H1 (cell line): ENCODE measurements around the gene ARGLU1. TPM values are rescaled to one million over a fixed set of nuclear protein-coding genes. Genes with fewer than 3 reads are reported as not detected.

Experiments
- CTCF ChIA-PET: fragments of 300-600 bp; sonication (Branson Sonifier 250); formaldehyde crosslinking; loops from one replicate; lab custom pipeline; 2021; ENCODE audit not compliant: partially characterized antibody; lab: Charles Lee
- POLR2A ChIA-PET: fragments of 300-600 bp; sonication (Branson Sonifier 250); formaldehyde crosslinking; loops from one replicate; lab custom pipeline; 2021; ENCODE audit warnings: inconsistent platforms; ENCODE audit not compliant: partially characterized antibody; lab: Charles Lee
- DNase-seq, 2 experiments: peaks; one replicate each; pipeline versions ENCODE4 v3.0.0 to v3.0.0-alpha.2; 2010 to 2022; ENCODE audit warnings: low spot score in 2 of 2, low read depth in 1 of 2, mixed read lengths in 1 of 2
- FAIRE-seq: peaks from 2 replicates; lab custom pipeline; 2011; peaks lifted over from hg19 to GRCh38; lab: Jason Lieb, UNC
- H2AFZ ChIP-seq: 2 replicates; pipeline ENCODE4 v1.8.1; 2012; ENCODE audit warnings: low read length, inconsistent platforms
- H2AK5ac ChIP-seq: 2 replicates; pipeline ENCODE4 v1.6.1; 2013; ENCODE audit warnings: low read depth, low read length
- H2BK120ac ChIP-seq: replicated peaks from 2 replicates; pipeline ENCODE3; 2013; ENCODE audit warnings: low read depth, low read length, inconsistent platforms
- H2BK12ac ChIP-seq: 2 replicates; pipeline ENCODE4 v1.6.1; 2013; ENCODE audit warnings: low read depth, low read length
- H2BK15ac ChIP-seq: 2 replicates; pipeline ENCODE4 v1.6.1; 2013; ENCODE audit warnings: low read length
- H2BK20ac ChIP-seq: 2 replicates; pipeline ENCODE4 v1.6.1; 2013; ENCODE audit warnings: low read length
- H2BK5ac ChIP-seq: 2 replicates; pipeline ENCODE4 v1.6.1; 2013; ENCODE audit warnings: low read depth, low read length
- H3K14ac ChIP-seq: 2 replicates; pipeline ENCODE4 v1.6.1; 2013; ENCODE audit warnings: inconsistent platforms; ENCODE audit not compliant: insufficient read length
- H3K18ac ChIP-seq: 2 replicates; pipeline ENCODE4 v1.6.1; 2013; ENCODE audit warnings: low read length; ENCODE audit errors: extremely low read depth
- H3K23ac ChIP-seq: 2 replicates; pipeline ENCODE4 v1.6.1; 2013; ENCODE audit warnings: inconsistent platforms; ENCODE audit not compliant: insufficient read length
- H3K23me2 ChIP-seq: 2 replicates; pipeline ENCODE4 v1.6.1; 2013; ENCODE audit warnings: low read depth, low read length
- H3K27ac ChIP-seq: 2 replicates; pipeline ENCODE4 v1.6.1; 2011; ENCODE audit warnings: low read depth, low read length, inconsistent platforms
- H3K27me3 ChIP-seq, 4 experiments: replicated peaks in 1 of 4; 1 replicate in 1 of 4; 2 replicates in 3 of 4; pipeline versions ENCODE4 v1.6.1 to v1.8.1; 2011 to 2013; ENCODE audit warnings: low read length in 3 of 4, mild to moderate bottlenecking in 3 of 4, inconsistent platforms in 2 of 4, mixed read lengths in 2 of 4, moderate library complexity in 1 of 4; ENCODE audit not compliant: control insufficient read depth in 3 of 4, insufficient read depth in 3 of 4; ENCODE audit errors: extremely low read depth in 1 of 4
- H3K36me3 ChIP-seq, 4 experiments: 2 replicates each; pipeline versions ENCODE4 v1.6.1 to v1.8.1; 2011 to 2013; ENCODE audit warnings: mild to moderate bottlenecking in 4 of 4, low read length in 3 of 4, moderate library complexity in 2 of 4, control low read depth in 1 of 4, inconsistent platforms in 1 of 4; ENCODE audit not compliant: insufficient read depth in 4 of 4, control insufficient read depth in 2 of 4
- H3K4ac ChIP-seq: replicated peaks from 2 replicates; pipeline ENCODE3; 2013; ENCODE audit warnings: low read length, low read depth, mixed read lengths, inconsistent platforms; ENCODE audit not compliant: insufficient read length
- H3K4me1 ChIP-seq, 4 experiments: replicated peaks in 1 of 4; 1 replicate in 1 of 4; 2 replicates in 3 of 4; pipeline versions ENCODE4 v1.6.1 to v1.8.1; 2011 to 2013; ENCODE audit warnings: low read length in 3 of 4, inconsistent platforms in 2 of 4, mixed read lengths in 1 of 4; ENCODE audit not compliant: insufficient read depth in 4 of 4, control insufficient read depth in 3 of 4
- H3K4me2 ChIP-seq, 2 experiments: 2 replicates each; pipeline versions ENCODE4 v1.6.1 to v1.8.1; 2011 to 2013; ENCODE audit warnings: low read depth in 2 of 2, low read length in 2 of 2, control low read depth in 1 of 2, inconsistent platforms in 1 of 2, mild to moderate bottlenecking in 1 of 2; ENCODE audit not compliant: insufficient read depth in 1 of 2
- H3K4me3 ChIP-seq, 4 experiments: fragments of 200-600, 300-600 bp in 1 of 4; sonication (generic), shearing (Covaris generic), sonication (Bioruptor Twin) in 1 of 4; 2 replicates each; pipeline versions ENCODE4 v1.5.1 to v1.8.1; 2011 to 2016; ENCODE audit warnings: low read length in 4 of 4, low read depth in 3 of 4, control low read depth in 2 of 4, inconsistent platforms in 2 of 4, mild to moderate bottlenecking in 2 of 4, mixed read lengths in 1 of 4, moderate library complexity in 1 of 4; ENCODE audit not compliant: insufficient read depth in 2 of 4; ENCODE audit errors: extremely low read depth in 1 of 4
- H3K56ac ChIP-seq: replicated peaks from 2 replicates; pipeline ENCODE3; 2013; ENCODE audit warnings: low read depth, mild to moderate bottlenecking, mixed read lengths, low read length, inconsistent platforms; ENCODE audit not compliant: insufficient read length
- H3K79me1 ChIP-seq: 2 replicates; pipeline ENCODE4 v1.6.1; 2013; ENCODE audit warnings: low read depth, low read length, control low read depth
- H3K79me2 ChIP-seq, 2 experiments: 2 replicates each; pipeline versions ENCODE4 v1.6.1 to v1.8.1; 2012 to 2013; ENCODE audit warnings: low read length in 2 of 2, mild to moderate bottlenecking in 2 of 2, inconsistent platforms in 1 of 2; ENCODE audit not compliant: insufficient read depth in 2 of 2, control insufficient read depth in 1 of 2
- H3K9ac ChIP-seq, 4 experiments: replicated peaks in 1 of 4; 1 replicate in 1 of 4; 2 replicates in 3 of 4; pipeline versions ENCODE4 v1.6.1 to v1.8.1; 2011 to 2013; ENCODE audit warnings: low read depth in 3 of 4, low read length in 3 of 4, control low read depth in 2 of 4, mild to moderate bottlenecking in 2 of 4, moderate library complexity in 2 of 4, inconsistent platforms in 1 of 4; ENCODE audit errors: extremely low read depth in 1 of 4
- H3K9me3 ChIP-seq, 2 experiments: 2 replicates each; pipeline versions ENCODE4 v1.6.1 to v1.8.1; 2012 to 2013; ENCODE audit warnings: mild to moderate bottlenecking in 2 of 2, moderate library complexity in 2 of 2, control low read depth in 1 of 2, inconsistent platforms in 1 of 2, low read depth in 1 of 2, low read length in 1 of 2, mixed read lengths in 1 of 2; ENCODE audit not compliant: insufficient read depth in 2 of 2
- H4K20me1 ChIP-seq, 2 experiments: replicated peaks in 1 of 2; 2 replicates each; pipeline versions ENCODE3 to v1.8.1; 2011 to 2013; ENCODE audit warnings: inconsistent platforms in 2 of 2, low read length in 2 of 2, mild to moderate bottlenecking in 1 of 2; ENCODE audit not compliant: insufficient read depth in 2 of 2, control insufficient read depth in 1 of 2
- H4K5ac ChIP-seq: 2 replicates; pipeline ENCODE4 v1.6.1; 2013; ENCODE audit warnings: low read length, low read depth, mixed read lengths, inconsistent platforms; ENCODE audit not compliant: insufficient read length
- H4K8ac ChIP-seq: 2 replicates; pipeline ENCODE4 v1.8.0; 2013; ENCODE audit warnings: mild to moderate bottlenecking, moderate library complexity, low read length, inconsistent platforms; ENCODE audit not compliant: insufficient read depth; ENCODE audit errors: extremely low read depth
- H4K91ac ChIP-seq: replicated peaks from 2 replicates; pipeline ENCODE3; 2013; ENCODE audit warnings: low read length, mixed read lengths, inconsistent platforms; ENCODE audit not compliant: insufficient read length
- ASH2L ChIP-seq: fragments of 200-600, 300-600 bp; sonication (generic); IDR thresholded peaks from one replicate; pipeline ENCODE4 v1.7.1; 2017; ENCODE audit warnings: low read length
- BCL11A ChIP-seq, 2 experiments: IDR thresholded peaks; one replicate each; pipeline ENCODE4 v1.6.1; 2011; ENCODE audit warnings: low read depth in 2 of 2, low read length in 2 of 2, mild to moderate bottlenecking in 2 of 2
- BRCA1 ChIP-seq: IDR thresholded peaks from 2 replicates; pipeline ENCODE4 v1.6.1; 2012; ENCODE audit warnings: low read depth, low read length, improper control_type of control experiment
- CREB1 ChIP-seq: IDR thresholded peaks from 2 replicates; pipeline ENCODE4 v1.6.1; 2012; ENCODE audit warnings: inconsistent platforms
- CTBP2 ChIP-seq: IDR thresholded peaks from 2 replicates; pipeline ENCODE4 v1.7.0; 2011; ENCODE audit warnings: borderline replicate concordance, mild to moderate bottlenecking, moderate library complexity, mixed read lengths, low read length; ENCODE audit not compliant: insufficient read depth, insufficient read length
- GTF2F1 ChIP-seq: IDR thresholded peaks from 2 replicates; pipeline ENCODE4 v1.6.1; 2012; ENCODE audit warnings: low read depth, low read length, improper control_type of control experiment, borderline replicate concordance
- HDAC6 ChIP-seq: IDR thresholded peaks from one replicate; pipeline ENCODE4 v1.7.1; 2012; ENCODE audit warnings: low read depth, mild to moderate bottlenecking, inconsistent platforms, low read length, moderate library complexity
- KDM4A ChIP-seq: IDR thresholded peaks from one replicate; pipeline ENCODE4 v1.7.1; 2012; ENCODE audit warnings: low read depth, mild to moderate bottlenecking, moderate library complexity, low read length, inconsistent platforms; ENCODE audit not compliant: severe bottlenecking
- POLR2A ChIP-seq, 2 experiments: IDR thresholded peaks; 1 replicate in 1 of 2; 2 replicates in 1 of 2; pipeline ENCODE4 v1.6.1; 2011; ENCODE audit warnings: low read depth in 2 of 2, low read length in 2 of 2, mild to moderate bottlenecking in 2 of 2; ENCODE audit errors: control extremely low read depth in 1 of 2
- RBBP5 ChIP-seq: IDR thresholded peaks from 2 replicates; pipeline ENCODE4 v1.7.1; 2012; ENCODE audit warnings: low read depth, mild to moderate bottlenecking, inconsistent platforms, low read length, moderate library complexity, borderline replicate concordance
- SRF ChIP-seq: IDR thresholded peaks from 2 replicates; pipeline ENCODE4 v1.6.1; 2011; ENCODE audit warnings: mild to moderate bottlenecking, low read depth, low read length, moderate library complexity
- TBP ChIP-seq: IDR thresholded peaks from 2 replicates; pipeline ENCODE4 v1.6.1; 2011; ENCODE audit warnings: low read depth, low read length, improper control_type of control experiment
- WGBS, 2 experiments: shearing (Covaris generic) in 1 of 2; methylation state at CpG; one replicate each; pipeline versions ENCODE4 v1.1.6 to v1.1.7; 2013 to 2015; ENCODE audit warnings: low lambda C conversion rate in 2 of 2, mixed read lengths in 2 of 2, inconsistent platforms in 1 of 2, low coverage in 1 of 2, missing lambda C conversion rate in 1 of 2; ENCODE audit not compliant: insufficient replicate concordance in 2 of 2, insufficient coverage in 1 of 2, insufficient read length in 1 of 2; ENCODE audit errors: extremely low coverage in 1 of 2, missing lambda C conversion rate in 1 of 2; 5-methylcytosine and 5-hydroxymethylcytosine counted together
- polyA plus RNA-seq, 7 experiments: library from polyadenylated mRNA; depleted of rRNA in 3 of 7; stranded (reverse) in 5 of 7; unstranded in 2 of 7; fragments of >200 nt in 5 of 7; fragments of 200-250 nt in 2 of 7; gene quantifications; 1 replicate in 5 of 7; 2 replicates in 1 of 7; 4 replicates in 1 of 7; pipeline versions ENCODE4 v1.2.1 to v1.2.3, GENCODE V29; 2011 to 2013; ENCODE audit warnings: missing spikeins in 2 of 7, mixed read lengths in 2 of 7
- total RNA-seq: library from RNA; stranded (reverse); fragmentation: NEBNext Ultra II Directional; extraction: Animal tissue kit (Norgen Biotek cat#: 25700); gene quantifications from 2 replicates; pipeline ENCODE4 v1.2.1, GENCODE V29; 2021

Gene ARGLU1
- total and polyA plus RNA-seq, 2 of the 8 experiments (the other 6 are each of a cell fraction or from before 2014, with no cell fraction given) = 47.8 to 84.9 TPM

DNA sequence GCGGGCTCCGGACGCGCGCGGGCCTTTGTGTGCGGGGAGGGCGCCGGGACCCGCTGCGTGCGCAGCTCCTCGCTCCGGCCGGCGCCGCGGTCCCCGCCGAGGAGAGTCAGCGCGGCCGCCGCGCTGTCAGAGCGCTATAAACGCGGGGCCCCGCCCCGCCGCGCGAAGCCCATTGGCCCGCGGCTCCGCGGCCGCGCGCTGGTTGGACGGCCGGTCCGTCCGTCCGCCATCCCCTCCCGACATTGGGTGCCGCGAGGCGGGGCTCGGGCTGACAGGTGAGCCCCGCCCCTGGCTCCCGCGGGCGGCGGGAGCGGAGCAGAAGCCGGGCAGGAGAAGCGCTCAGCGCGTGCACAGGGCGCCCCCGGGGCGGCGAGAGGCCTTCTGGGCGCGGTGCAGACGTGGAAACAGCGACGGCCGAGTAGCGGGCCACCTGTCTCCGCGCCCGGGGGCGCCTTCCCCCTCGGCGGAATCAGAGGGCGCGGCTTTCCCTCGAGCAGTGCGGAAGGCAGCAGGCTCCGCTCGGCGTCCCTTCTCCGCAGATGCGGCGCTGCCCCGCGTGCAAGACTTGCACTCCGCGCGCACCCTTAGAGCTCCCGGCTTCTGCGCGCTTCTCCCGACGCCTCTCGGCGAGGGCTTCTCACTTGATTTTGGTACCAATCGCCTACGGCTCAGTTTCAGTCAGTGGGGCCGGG is 32.2 kb downstream of the ARGLU1 start, which contains the start of gene EFNB2:
Gene EFNB2 (minus strand): TSS at position 111 of the 692 bp plus-strand sequence. CDS start 698 bp downstream, outside the sequence.
- no peak within 1 kb of the TSS for H3K27ac ChIP-seq
- FAIRE-seq (no peak), DNase-seq (peak; percentile 76 to 89)
- ChIA-PET CTCF (interaction anchor here (0.6 to 2.4 kb wide), 30 partner anchors 8 to 604 kb away, joined by 3 to 11 read pairs (median 3); no protein-coding TSS in a partner anchor), POLR2A (interaction anchor here (0.7 to 2.3 kb wide), 16 partner anchors 8 to 435 kb away, joined by 3 to 15 read pairs (median 3); partner anchors contain the start of gene ARGLU1)
- H3K9me3 ChIP-seq = no peaks in the 10 kb centered on the region
- H3K56ac ChIP-seq = no peak within 1 kb of the TSS
- H3K4me2 ChIP-seq = peak within 1 kb of the TSS; percentile 86 to 94
- no peak within 1 kb of the TSS for H2BK20ac ChIP-seq
- no peak within 1 kb of the TSS for H2BK5ac ChIP-seq
- H3K23ac ChIP-seq = no peak within 1 kb of the TSS
- peaks cover 0 to 29% of the 10 kb centered on the region in 2 experiments; a peak in 2 of 4 replicates for H3K79me2 ChIP-seq
- WGBS, 2 experiments = 0% methylated on average over 48 of the region's 102 CpGs; no CpG with 5 or more reads in 1 of the 2 experiments
- H2AK5ac ChIP-seq = no peak within 1 kb of the TSS
- H3K36me3 ChIP-seq = peaks cover 0 to 2% (median 0%) of the 10 kb centered on the region in 4 experiments; a peak in 1 of 8 replicates
- no peak within 1 kb of the TSS for H3K14ac ChIP-seq
- no peak within 1 kb of the TSS for H2BK15ac ChIP-seq
- H3K27me3 ChIP-seq = peaks cover 0 to 14% (median 7%) of the 10 kb centered on the region in 4 experiments; a peak in 5 of 7 replicates
- no peaks in the 10 kb centered on the region for H3K79me1 ChIP-seq
- no peak within 1 kb of the TSS for H2BK120ac ChIP-seq
- peak within 1 kb of the TSS; percentile 19; the same call in 1 of the 2 replicates for H2AFZ ChIP-seq
- peaks cover 5 to 21% (median 11%) of the 10 kb centered on the region in 4 experiments; a peak in 5 of 7 replicates for H3K4me1 ChIP-seq
- peak within 1 kb of the TSS; percentile 79; the same call in 1 of the 2 replicates for H3K18ac ChIP-seq
- H4K20me1 ChIP-seq = peaks cover 4 to 8% of the 10 kb centered on the region in 2 experiments
- H2BK12ac ChIP-seq = no peak within 1 kb of the TSS
- no peak within 1 kb of the TSS for H3K4ac ChIP-seq
- no peak within 1 kb of the TSS for H4K91ac ChIP-seq
- H4K8ac ChIP-seq = peak within 1 kb of the TSS; percentile 68; the same call in 1 of the 2 replicates
- peak within 1 kb of the TSS; percentile 60 to 84 (median 66) for H3K4me3 ChIP-seq
- H3K9ac ChIP-seq = peak within 1 kb of the TSS in 2 of 4 experiments; percentile 3 to 89; a peak in 1 of 7 replicates
- H3K23me2 ChIP-seq = peaks cover 16% of the 10 kb centered on the region
- peak within 1 kb of the TSS; percentile 47 for H4K5ac ChIP-seq
- peak; percentile 86 for TF ChIP-seq RBBP5
- TF ChIP-seq POLR2A (IDR thresholded peaks at IDR 0.05; ENCODE audit: control extremely low read depth in 1 of 2, low read depth in 2 of 2, low read length in 2 of 2) = peak; percentile 68 to 86
- no peak for TF ChIP-seq SRF
- no peak for TF ChIP-seq BCL11A (IDR thresholded peaks at IDR 0.05; ENCODE audit: low read depth in 2 of 2, low read length in 2 of 2)
- peak; percentile 28 for TF ChIP-seq CTBP2
- TF ChIP-seq TBP = peak; percentile 95
- peak; percentile 77 for TF ChIP-seq ASH2L
- TF ChIP-seq CREB1 = peak; percentile 74; the same call in 1 of the 2 replicates
- TF ChIP-seq HDAC6 = no peak
- TF ChIP-seq GTF2F1 = no peak
- TF ChIP-seq KDM4A = peak; percentile 80
- no peak for TF ChIP-seq BRCA1
